Measurements from ENCODE around the gene SLC7A4.
"Not testable (repeated sequence)": the region's sequence is repeated elsewhere in the genome, so short reads cannot be mapped to it uniquely, and the experiment has no call there.

Gene SLC7A4

DNA sequence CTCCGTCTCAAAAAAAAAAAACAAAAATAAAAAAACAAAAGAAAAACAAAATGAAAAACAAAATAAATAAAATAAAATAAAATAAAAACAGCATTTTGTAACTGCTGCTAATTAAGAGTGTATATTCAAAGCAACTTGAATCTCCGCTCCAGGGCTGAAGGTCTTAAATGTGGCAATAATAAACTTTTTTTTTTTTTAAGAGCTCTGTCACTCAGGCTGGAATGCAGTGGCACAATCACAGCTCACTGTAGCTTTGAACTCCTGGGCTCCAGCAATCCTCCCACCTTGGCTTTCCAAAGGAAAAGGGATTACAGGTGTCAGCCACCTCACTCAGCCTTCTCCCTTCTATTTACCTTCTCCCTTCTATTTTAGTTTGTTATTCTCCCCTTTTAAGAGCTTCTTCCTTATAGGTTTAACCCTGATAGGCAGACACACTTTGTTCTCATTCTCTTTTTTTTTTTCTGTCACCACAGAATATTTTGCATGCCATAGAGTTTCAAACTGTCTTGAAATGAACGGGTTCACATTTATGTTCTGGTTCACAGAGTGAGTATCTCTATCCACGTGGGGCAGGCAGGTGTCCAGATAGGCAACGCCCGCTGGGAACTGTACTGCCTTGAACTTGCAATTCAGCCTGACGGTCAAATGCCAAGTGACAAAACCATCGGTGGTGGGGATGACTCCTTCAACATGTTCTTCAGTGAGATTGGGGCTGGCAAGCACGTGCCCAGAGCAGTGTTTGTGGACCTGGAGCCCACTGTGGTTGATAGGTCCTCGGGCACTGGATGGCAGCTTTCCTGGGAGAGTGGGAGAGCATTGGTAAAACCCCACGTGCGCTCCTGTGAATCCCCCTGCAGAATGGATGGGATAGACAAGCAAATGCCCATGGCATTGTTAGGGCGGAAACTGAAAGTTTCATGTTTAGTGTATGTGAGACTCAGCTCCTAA is 32.8 kb upstream of the SLC7A4 start:
- no peak for DNase-seq

GRCh38 chr22:21064425-21064824 is 32.1 kb upstream of the SLC7A4 start:
- DNase-seq = not testable (repeated sequence)

DNA sequence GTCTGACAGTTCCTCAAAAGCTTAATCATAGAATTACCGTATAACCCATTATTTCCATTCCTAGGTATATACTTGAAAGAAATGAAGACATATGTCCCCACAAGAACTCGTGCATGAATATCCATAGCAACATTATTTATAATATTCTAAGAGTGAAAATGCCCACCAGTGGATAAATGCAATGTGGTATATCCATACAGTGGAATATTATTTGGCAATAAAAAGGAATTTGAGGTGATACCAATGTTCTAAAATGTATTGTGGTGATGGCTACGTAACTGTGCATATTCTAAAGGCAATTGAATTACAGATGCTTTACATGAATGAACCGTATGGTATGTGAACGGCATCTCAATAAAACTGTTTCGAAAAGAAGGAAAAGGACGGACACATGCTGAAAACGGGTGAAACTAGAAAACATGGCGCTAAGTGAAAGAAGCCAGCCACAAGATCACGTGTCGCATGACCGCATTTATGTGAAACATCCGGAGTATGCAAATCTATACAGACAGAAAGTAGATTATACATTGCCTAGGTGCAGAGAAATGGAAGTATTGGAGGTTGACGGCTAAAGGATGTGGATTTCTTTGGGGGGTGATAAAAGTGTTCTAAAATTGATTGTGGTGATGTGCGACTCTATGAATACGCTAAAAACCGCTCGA is 29.4 kb upstream of the SLC7A4 start:
- not testable (repeated sequence) for DNase-seq

DNA sequence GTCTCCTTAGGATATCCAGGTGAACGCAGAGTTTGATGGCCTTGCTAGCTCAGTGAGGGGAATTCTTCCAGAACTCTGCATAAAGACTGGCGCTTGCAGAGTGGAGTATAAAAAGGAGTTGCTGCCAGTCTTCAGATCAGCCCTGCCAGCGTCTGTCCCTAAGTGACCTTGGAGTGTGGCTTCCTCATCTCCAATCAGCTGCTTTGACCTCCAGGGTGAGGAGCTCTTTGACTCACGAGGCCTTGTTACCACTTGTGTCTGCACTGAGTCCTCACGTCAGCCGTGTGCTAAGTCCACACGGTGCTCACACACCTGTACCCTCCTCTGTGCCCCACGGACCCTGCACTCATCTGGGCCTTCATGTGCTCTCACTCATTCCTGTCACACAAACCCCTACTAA is 28.0 kb upstream of the SLC7A4 start:
- DNase-seq = not testable (repeated sequence)

DNA sequence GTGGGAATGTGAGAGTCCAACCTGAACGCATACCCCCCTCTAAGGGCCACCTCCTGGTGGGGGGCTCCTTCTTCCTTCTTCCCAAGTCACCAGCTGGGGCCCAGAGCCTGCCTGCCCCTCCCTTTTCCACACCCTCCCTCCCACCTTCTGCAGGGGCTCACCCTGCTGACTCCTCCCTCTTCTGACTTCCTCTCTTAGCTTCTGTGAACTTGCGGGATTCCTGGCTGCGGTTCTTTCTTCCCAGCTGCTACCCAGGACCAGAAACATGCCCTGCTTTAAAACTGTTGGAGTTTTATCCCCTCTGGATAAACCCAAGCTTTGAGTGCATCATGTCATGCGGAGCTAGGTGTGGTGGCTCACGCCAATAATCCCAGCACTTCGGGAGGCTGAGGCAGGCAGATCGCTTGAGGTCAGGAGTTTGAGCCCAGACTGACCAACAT is 23.5 kb upstream of the SLC7A4 start:
- no peak for DNase-seq

- no peak for DNase-seq
Measured at GRCh38 chr22:21055564-21055834, 23.1 kb upstream of the SLC7A4 start.

- DNase-seq = no peak
Measured at GRCh38 chr22:21054714-21055563, 22.6 kb upstream of the SLC7A4 start.

DNA sequence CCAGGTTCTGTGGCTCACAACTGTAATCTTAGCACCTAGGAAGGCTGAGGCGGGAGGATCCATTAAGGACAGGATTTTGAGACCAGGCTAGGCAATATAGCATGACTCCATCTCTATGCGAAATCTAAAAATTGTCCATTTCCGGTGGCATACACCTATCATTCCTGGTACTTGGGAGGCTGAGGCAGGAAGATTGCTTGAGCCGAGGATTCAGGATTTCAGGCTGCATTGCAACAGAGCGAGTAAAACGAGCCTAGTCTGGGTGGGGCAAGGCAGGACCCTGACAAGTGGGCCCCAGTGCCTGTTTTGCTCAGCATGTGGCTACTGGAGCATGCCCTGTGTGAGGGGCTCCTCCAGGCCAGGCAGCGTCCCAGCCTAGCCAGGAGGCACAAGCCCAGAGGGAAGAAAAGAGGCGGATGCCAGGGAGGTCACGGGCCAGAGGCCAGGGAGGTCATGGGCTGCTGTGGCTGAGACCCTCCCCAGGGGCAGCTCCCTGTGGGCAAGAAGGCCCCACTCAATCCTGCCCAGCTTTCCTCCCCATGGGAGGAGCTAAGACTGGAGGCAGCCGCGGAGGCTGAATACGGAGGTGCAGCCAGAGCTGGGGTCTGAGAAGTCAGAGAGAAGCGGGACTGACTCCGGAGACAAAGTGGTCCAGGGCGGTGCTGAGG is 21.8 kb upstream of the SLC7A4 start:
- DNase-seq = no peak

DNA sequence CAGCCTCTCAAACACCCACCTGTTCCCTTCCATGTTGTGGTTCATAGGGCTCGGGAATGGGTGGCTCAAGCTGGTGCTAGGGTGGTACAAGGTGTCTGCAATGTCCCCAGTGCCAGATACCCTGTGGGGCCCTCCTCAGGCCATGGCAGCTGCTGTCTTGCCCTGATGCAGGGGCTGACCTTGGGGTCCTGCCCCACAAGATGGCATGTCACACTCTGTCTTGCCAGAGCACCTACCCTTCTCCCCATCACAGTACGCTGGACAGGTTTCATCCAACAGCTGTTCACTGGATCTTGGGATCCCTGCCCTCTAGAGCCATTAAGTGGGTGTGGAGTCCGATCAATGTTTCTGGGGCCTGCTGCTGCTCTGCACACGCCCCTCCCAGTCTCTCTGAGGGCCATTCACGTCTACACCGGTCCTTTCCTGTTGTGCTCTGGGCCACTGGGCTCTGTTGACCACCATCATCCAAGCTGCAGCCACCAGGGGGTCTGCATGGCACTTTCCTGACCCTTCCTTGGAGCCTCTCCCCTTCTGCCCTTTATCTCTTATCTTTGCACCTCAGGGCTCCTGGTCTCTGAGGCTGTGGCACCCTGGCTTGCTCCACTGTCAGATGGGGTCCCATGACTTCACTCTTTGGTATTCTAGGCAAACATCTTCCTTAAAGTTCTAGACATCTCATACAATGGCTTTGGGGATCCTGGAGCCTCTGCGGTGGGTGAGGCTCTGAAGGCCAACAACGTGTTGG is 20.5 kb upstream of the SLC7A4 start:
- DNase-seq = no peak

DNA sequence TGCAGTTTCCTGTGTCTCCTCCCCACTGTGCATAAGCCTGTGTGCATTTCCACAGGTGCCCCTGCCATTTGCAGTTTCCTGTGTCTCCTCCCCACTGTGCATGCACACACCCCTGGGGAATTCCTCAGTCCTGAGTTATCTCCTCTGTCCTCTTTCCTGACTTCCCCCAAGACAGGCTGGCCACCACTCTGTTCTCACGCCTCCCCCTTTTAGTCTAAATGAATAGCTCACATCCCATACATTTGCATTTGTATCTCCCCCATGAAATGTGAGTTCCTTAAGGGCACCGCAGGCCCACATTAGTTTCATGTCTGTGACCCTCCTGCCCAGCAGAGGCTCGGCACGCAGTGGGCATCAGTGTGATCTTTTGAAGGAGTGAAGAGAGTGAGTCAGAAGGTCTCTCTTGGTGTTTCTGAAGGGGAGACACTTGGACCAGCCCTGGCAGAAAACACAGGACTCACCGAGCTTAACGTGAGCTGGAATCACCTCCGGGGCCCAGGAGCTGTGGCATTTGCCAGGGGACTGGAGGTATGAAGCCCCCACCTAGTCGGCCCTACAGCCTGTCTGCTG is 19.6 kb upstream of the SLC7A4 start:
- no peak for DNase-seq

DNA sequence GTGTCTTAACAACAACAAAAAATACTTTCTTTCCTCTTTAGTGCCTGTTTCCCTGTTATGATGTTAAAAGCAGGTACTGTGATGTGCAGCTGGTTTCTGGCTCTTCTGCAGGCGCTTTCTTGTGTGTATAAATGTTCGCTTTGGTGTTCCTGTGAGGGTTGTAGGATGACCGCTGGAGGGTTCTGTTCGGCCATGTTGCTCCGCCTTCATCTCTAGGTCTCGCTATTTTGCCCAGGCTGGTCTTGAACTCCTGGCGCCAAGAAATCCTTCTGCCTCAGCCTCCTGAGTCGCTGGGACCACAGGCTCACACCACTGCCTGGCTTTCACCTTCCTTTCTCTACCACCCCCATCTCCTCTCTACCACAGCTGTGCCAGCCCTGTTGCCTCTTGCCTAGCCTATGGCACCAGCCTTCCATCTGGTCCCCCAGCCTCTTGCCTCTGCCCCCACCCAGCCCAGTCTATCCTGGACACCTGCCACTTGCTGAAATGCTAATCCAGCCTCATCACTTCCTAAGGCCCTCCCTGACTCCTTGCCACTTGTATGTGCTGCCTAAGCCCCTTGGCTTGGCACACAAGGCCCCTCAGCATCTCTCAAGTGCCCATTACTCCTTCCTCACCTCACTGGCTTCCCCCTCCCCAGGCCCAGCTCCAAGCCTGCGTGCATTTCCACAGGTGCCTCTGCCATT is 18.9 kb upstream of the SLC7A4 start:
- DNase-seq = no peak

- not testable (repeated sequence) for DNase-seq
Measured at GRCh38 chr22:21048965-21049364, 16.6 kb upstream of the SLC7A4 start.

DNA sequence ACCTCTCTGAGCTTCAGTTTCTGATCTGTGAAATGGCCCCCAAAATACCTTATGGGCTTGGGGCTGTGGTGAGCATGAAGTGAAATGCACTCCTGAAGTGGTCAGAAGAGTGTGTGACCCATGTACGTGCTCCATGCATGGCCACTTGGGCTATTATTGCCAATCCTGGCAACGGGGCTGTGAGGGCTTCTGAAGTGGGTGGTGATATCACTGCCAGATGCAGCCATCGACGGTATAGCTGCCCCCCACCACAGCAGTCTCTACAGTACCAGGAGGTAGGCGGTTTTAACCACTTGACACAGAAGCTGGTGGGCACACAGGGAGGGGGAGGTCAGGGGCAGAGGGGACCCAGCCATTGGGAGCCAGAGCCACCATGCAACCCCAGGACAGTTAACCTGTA is 16.1 kb upstream of the SLC7A4 start:
- DNase-seq = not testable (repeated sequence)

DNA sequence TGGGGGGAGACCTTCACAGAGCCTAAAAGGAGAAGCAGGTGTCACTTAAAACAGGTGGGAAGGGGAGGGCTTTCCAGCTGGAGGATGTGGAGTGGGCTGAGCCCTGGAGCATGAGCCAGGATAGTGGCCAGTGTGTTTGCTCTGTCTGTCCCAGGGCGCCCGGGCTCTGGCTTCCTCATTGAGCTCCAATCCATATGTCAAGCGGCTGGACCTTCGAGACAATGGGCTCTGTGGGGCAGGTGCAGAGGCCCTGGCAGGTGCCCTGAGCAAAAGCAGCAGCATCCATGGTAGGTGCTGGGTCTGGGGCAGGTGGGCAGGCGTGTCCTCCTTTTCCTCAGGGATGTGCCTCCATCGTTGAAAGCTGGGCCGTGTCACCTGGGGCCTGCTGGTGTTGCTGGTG is 15.4 kb upstream of the SLC7A4 start:
- no peak for DNase-seq

DNA sequence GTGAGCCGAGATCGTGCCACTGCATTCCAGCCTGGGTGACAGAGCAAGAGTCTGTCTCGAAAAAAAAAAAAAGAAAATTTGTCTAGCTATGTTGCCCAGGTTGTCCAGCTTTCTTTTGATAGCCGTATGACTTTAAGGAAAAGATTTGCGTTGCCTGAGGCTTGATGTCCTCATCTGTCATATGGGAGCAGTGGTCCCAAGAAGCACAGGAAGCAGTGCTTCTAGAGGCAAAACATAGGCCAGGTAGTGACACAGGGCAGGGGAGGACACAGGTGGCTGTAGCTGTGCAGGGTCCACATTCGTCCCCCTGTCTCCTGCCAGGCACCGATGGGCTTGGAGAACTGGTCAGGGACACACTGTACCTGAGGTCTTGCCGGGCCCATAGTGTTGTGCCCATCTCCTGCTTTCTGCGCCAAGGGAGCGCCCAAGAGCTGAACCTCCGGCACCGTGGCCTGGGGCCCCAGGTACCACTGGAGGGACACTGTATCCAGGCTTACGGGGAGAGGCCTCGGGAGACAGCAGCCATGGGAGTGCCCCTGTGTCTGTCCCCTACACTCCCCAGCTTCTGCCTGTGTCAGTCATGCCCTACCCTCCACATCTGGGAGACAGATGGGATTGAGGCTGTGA is 14.8 kb upstream of the SLC7A4 start:
- DNase-seq = no peak

GRCh38 chr22:21045585-21046294 is 13.4 kb upstream of the SLC7A4 start, which contains the start of gene LRRC74B:
Gene LRRC74B, plus strand, starts transcription at chr22:21045946. Its CDS starts 41 bp downstream, at chr22:21045987.
- DNase-seq = peak in 1 of 2 donors; percentile 11

GRCh38 chr22:21044931-21045584 is 12.7 kb upstream of the SLC7A4 start:
- DNase-seq = no peak

DNA sequence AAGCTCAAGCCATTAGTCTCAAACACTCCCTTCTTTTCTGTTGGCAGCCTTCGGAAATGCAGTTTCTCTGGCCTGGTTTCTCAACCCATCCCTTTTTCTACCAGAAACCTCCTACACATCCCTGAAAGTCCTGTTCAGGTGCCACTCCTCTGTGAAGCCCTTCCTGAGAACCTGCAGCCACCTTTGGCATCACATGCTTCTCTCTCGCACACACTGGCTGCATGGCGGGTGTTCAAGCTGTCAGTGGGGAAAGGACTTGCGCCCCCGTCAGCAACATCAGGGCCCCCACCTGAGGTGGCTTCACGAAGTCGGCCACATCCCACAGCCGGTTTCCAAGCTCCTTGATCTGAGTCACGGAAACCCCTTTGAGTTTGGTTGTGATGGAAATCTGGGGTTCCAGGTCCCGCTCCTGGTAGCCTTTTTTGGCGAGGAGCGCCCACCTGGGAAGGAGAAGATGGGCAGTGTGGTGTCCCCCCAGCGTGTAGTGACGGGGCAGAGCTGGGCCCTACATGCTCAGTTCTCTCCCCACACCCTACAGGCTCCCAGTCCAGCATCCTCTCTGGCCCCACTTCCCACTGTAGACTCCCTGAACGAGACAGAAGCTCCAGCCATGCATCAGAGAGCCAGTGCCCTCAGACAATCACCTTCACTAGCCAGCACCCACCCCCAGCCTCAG is 11.6 kb upstream of the SLC7A4 start:
- no peak for DNase-seq

All from bone marrow (tissue), 2 donors.